GM18867 (cell line): ENCODE measurements around the gene SH2D5.
A peak's percentile ranks its signal among the peaks of the same experiment; 100 is the strongest.
"Not testable (repeated sequence)": the region's sequence is repeated elsewhere in the genome, so short reads cannot be mapped to it uniquely, and the experiment has no call there.

Experiments
- ATAC-seq: cut with Tn5 transposase; IDR thresholded peaks from one replicate; pipeline ENCODE4 v1.9.1; 2021; ENCODE audit warnings: mild to moderate bottlenecking, moderate library complexity; ENCODE audit not compliant: unreplicated experiment

Gene SH2D5

DNA sequence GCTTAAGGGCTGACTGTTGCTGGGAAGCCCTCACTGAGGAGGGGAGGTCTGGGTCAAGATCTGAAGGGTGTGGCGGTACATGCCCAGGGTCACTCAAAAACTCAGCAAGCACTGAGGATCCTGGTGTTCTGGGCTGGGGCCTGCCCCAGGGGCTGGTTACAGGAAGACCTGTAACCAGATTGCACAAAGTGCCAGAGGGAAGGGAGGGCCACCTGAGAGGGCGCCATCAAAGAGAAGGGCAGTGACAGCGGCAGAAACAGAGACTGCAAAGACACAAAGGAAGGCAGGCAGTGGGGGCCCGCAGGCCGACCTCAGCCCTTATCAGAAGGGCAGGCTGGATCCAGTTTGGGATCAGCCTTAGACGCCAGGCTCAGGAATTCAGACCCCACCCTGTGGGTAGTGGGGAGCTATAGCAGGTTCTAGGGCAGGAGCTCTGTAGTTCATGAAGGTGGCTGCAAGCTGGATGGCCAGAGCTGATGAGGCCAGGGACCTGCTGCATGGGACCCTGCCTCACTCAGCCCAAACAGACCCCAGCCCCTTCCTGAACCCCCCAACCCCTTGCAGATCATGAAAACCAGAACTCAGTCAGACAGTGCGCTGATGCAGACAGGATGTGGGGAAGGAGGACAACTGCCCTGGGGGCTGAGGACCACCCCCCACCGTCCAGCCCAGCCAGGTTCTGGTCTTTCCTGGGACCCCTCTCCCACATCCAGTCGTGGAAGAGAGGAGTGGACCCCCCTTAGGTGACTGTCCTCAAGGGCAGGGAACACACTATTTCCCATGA lies 3.9 kb downstream of the SH2D5 start:
- no peak for ATAC-seq

- no peak for ATAC-seq
Observed at GRCh38 chr1:20727746-20728316, 4.7 kb downstream of the SH2D5 start.

DNA sequence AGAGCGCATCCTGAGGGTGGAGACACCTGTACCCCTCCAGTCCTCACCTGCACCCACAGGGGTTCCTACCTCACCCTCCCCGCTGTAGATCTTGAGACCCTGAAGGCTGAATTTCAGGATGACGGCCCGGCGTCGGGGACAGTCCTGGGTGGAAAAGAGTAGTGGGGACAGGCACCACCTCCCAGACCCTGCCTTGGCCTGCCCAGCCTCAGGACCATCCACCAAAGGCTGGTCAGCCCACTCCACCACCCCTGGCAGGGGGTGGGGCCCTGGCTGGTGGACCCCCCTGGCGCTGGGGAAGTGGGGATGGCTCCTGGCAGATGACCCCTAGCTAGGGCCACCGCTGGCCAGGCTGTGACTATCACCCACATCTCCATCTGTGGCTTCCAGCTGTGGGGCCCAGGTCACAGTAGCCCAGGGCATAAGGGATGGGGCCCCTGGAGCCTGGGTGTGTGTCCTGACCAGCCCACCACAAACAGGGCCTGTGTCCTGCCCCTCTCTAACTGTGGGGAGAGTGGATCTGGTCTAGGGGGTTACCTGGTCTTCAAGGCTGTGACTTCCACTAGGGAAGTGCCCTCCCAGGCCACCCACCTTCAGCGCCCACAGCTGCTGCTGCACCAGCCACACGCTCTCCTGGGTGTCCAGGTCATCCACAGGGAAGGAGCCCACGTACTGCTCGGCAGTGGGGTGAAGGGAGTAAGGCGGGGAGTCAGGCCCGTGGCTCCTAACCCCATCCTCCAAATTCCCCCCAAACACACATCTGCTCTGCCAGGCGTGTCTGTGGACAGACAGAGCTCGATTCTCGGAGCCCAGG lies 5.4 kb downstream of the SH2D5 start:
- ATAC-seq: no peak

DNA sequence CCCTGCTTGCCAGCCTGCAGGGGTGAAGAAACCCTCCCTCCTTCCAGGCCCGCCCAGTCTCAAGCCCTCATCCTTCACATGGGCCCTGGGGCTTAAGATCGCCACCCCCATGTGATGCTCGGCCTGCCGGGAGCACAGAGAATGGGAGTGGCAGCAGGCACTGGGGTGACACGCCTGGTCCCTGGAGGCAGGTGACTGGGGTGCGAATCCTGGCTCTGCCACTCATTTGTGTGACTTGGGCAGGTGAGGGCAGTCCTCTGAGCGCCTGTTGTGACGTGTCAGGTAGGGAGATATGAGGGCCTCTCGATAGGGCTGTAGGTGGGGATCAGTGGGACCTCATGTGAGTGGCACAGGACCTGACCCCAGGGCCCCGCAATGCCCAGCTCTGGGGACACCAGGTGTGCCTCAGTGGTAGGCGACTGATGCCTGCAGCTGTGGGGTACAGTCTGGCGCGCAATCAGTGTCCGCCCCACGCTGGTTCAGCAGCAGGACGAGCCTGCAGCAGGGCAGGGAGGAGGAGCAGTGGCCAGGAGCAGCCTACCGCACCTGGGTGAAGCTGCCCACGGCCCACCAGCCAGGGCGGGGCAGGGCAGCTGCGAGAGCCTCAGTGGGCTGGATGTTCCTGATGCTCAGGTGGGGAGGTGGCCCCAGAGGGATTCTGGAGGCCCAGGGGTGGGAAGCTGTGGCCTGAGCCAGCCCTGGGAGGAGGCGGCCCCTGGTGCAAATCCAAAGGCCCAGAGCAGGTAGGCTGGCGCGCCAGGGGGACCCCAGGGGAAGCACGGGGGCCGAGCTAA lies 6.2 kb downstream of the SH2D5 start:
- no peak for ATAC-seq

GRCh38 chr1:20725189-20726117 lies 7.0 kb downstream of the SH2D5 start:
- ATAC-seq: no peak

DNA sequence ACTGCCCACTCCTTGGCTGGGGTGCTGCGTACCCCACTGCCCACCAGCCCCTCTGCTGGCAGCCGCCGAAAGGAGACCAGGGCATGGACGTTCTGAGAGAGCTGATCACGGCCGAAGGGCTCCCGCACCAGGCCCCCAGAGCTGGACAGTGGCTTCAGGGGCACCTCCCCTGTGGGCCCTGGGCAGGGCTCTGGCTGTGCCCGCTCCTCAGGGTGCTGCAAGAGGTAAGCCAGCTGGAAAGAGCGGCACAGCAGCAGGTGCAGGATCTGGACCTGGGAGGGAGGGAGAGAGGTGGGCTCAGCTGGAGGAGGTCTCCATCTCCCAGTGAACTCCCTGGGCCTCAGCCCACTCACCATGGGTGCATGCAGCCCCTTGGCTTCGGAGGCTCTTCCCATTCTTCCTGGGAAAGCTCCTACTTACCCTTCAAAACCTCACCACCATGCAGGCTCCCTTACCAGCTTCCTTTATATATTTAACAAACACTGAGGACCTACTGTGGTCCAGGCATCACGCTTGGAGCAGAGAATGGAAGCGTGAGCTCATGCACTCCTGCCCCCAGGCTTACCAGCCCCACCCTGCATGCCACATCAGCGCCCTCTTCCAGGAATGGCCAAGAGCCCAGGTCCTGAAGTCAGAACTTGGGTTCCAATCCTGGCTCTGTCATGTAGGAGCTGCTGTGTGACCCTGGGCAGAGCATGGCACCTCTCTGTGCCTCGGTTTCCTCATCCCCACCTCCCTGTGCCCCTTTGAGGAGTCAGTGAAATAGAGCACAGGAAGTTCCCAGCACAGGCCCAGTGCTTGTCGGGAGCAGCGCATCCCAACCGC lies 7.9 kb downstream of the SH2D5 start:
- ATAC-seq: no peak

GRCh38 chr1:20723537-20724363 lies 8.8 kb downstream of the SH2D5 start:
- no peak for ATAC-seq

- no peak for ATAC-seq
Observed at GRCh38 chr1:20723159-20723536, 9.4 kb downstream of the SH2D5 start.

DNA sequence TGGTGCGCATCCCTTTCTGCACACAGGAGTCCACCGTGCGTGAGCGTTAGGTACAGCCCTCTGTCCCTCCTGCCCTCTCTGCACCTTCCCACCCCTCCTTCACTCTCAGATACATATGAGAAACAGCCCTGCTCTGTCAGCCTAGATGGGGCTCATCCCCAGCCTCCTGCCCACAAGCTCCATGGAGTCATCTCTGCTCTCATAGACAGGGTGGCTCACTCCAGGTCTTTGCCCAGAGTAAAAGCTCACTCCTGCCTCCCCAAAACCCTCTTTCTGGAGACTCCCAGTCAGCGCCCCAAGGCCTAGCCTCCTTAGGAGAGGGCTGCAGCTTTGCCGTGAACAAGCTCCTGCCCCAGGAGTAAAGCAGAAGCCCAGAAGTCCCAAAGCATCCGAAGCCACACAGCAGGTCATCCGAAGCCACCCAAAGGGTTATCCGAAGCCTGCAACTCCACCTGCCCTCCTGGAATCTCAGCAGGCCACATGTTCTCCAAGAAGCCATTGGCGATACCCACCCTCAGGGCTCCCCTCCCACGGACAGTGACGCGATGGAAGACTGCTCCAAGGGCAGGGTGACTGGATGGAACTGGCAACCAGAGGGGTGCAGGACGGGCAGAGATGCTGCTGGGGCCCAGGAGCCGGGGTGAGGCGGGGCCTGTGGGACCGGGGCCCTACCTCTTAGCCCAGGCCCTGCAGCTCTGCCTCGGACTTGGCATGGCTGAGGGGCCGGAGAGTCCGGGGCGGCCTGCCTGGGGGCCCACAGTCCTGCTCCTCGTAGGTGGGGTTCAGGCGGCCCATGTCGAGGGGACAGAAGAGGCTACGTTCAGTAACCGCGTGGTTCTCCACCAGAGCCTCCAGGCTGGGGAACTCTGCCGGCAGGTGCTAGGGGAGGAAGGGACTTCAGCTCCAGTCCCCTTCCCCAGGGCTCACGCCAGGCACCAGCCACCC lies 11.1 kb downstream of the SH2D5 start:
- ATAC-seq: no peak

DNA sequence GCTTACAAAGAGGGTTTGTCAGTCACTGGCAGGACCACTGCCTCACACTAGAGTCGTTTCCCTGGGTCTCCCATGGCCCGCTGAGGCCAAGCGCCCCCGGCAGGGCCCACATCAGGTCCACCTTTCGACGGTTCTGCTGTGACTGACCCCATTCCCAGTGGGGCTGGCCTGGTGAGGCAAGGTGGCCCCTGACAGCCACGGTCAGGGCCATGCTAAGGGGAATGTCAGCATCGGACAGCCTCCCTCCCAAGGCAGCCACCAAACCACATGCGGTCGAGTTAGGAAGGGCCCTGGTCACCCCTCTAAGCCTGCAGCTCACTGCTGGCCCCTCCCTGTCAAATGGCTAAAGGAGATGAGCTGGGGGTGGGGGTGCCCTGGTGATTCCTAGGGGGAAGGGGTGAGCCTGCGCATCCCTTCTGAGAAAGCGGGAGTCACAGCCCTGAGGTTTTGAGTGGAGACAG lies 11.8 kb downstream of the SH2D5 start:
- ATAC-seq: no peak

DNA sequence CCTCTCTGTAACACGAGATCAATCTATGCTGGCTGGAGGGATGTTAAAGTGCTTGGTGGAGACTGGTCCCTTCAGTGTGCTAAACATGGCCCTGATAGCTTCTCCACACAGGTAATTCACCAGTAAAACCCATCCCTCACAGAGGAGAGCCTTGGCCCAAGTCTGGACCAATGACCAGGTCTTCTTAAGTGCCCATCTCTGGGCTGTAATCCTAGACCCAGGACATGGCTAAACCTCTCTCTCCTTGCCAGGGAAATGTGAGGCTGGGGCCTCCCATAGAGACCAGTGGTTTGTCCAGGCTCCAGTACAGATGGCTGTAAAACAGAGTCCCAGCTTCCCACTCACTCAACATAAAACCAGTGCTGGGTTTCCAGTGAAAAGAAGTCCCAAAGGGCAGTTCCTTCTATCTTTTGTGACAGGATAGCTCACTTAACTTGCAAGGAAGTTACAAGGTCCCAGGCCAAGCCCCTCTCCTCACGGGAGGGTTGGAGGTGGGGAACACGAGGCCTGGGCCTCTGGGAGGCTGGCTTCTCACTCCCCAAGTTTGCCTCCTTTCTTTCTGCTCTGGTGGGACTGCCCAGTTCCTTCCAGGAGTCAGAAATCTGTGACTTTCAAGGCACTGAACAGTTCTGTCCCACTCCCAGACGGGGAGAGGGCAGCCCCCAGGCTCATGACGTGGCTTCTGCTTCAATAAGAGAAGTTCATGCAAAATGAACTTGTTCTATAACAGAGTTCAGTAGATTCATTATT lies 12.5 kb downstream of the SH2D5 start:
- ATAC-seq: no peak

GRCh38 chr1:20719261-20719660 lies 13.2 kb downstream of the SH2D5 start:
- no peak for ATAC-seq

DNA sequence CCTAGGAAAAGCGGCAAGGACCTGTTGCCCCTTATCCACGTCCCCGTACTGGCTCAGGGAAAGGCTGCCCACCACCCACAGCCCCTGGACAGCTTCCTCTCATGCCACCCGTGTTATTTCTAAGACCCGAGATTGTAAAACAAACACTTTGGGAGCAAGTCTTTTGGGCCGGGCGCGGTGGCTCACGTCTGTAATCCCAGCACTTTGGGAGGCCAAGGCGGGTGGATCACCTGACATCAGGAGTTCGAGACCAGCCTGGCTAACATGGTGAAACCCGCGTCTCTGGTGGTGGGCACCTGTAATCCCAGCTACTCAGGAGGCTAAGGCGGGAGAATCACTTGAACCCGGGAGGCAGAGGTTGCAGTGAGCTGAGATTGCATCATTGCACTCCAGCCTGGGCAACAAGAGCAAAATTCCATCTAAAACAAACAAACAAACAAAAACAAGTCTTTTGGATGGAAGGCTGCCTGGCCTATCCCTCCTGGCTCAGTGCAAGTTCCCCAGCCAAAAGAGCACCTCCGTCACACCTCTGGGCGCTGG lies 14.1 kb downstream of the SH2D5 start:
- ATAC-seq: not testable (repeated sequence)

DNA sequence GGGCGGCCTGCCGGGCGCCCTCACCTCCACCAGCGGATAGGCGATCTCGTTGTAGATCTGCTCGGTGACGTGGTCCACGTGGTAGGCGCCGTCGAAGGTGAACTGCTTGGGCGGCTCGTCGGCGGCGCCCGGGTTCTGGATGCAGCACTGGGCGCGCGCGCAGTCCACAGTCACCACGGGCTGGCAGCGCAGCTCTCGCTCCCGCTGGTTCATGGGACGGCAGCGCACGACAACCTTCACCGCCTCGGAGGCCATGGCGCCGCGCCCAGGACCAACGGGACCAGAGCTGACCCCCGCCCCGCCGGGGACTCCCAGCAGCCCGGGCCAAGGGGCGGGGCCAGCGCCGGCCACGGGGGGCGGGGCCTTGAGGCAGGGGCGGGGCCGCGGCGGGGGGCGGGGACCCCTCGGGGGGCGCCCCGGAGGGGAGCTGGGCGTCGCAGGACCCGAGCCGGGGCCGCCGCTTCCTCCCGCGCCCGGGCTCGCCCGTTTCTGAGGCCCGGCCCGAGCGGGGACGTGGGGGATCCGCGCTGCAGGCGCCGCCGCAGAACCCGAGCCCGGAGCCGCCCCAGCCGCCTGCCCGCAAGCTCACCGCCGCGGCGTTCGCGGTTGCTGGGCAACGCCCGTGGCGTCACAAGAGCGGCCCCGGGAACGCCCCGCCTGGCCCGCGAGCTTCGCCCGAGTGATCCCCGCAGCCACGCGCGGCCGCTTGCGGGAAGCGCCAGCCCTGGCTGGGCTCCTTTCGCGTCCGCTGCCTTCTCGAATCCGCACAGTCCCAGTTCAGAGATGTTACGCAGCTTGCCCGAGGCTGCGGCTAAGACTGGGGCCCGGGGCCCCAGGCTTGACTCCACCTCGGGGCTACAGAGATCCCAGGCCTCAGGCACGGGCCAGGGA lies 14.8 kb downstream of the SH2D5 start, which contains the start of gene KIF17:
Gene KIF17, minus strand, starts transcription at position 556 of the 891 bp plus-strand sequence. Its CDS starts 301 bp downstream, at position 255.
- peak; percentile 68 for ATAC-seq

DNA sequence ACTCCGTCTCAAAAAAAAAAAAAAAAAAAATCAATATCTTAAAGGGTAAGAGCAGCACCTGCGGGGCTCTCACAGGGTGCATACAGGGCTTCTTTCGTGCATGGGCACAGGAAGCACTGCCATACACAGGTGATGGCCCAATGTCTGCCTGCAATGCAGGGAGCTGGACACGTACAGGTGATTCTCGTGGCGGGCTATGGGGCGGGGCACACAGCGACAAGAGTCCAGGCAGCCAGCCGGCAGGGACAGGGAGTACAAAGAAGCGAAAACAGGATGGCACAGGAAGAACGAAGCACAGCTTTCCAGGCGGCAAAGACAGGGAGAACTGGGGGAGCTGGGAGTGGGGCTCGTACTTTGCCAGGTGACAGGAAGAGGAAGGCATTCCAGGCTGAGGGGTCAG lies 16.3 kb downstream of the SH2D5 start:
- ATAC-seq: no peak
